ENCODE results near the gene CDC6.

- TF ChIP-seq ZBTB49 (tag by site-specific recombination; IDR thresholded peaks at IDR 0.05; ENCODE audit: low read depth) (no peak), SCRT1 (tag by site-specific recombination; IDR thresholded peaks at IDR 0.05; ENCODE audit: borderline replicate concordance) (no peak)
These were observed 23.9 kb downstream of the CDC6 start for GRCh38 chr17:40311575-40311974.

All from HEK293 (cell line).